HUES6 (cell line): ENCODE measurements around the gene TMEM161A.
"Not testable (repeated sequence)": the region's sequence is repeated elsewhere in the genome, so short reads cannot be mapped to it uniquely, and the experiment has no call there.

Source experiments
- H3K27ac ChIP-seq: 2 replicates; pipeline ENCODE4 v1.7.0; 2013; ENCODE audit warnings: low read depth, mild to moderate bottlenecking, low read length, inconsistent platforms
- H3K27me3 ChIP-seq: 2 replicates; pipeline ENCODE4 v1.6.1; 2013; ENCODE audit warnings: low read length; ENCODE audit not compliant: control insufficient read depth, insufficient read depth
- H3K36me3 ChIP-seq: 2 replicates; pipeline ENCODE4 v1.6.1; 2013; ENCODE audit warnings: low read length; ENCODE audit not compliant: control insufficient read depth, insufficient read depth
- H3K4me1 ChIP-seq: 2 replicates; pipeline ENCODE4 v1.6.1; 2013; ENCODE audit warnings: low read length; ENCODE audit not compliant: control insufficient read depth, insufficient read depth
- H3K4me3 ChIP-seq: 2 replicates; pipeline ENCODE4 v1.5.1; 2013; ENCODE audit warnings: low read depth, low read length
- H3K9ac ChIP-seq: one replicate; pipeline ENCODE4 v1.6.1; 2013; ENCODE audit warnings: mild to moderate bottlenecking, low read length
- H3K9me3 ChIP-seq: 2 replicates; pipeline ENCODE4 v1.6.1; 2013; ENCODE audit warnings: low read depth, low read length; ENCODE audit not compliant: control insufficient read depth, insufficient read depth

Gene TMEM161A

DNA sequence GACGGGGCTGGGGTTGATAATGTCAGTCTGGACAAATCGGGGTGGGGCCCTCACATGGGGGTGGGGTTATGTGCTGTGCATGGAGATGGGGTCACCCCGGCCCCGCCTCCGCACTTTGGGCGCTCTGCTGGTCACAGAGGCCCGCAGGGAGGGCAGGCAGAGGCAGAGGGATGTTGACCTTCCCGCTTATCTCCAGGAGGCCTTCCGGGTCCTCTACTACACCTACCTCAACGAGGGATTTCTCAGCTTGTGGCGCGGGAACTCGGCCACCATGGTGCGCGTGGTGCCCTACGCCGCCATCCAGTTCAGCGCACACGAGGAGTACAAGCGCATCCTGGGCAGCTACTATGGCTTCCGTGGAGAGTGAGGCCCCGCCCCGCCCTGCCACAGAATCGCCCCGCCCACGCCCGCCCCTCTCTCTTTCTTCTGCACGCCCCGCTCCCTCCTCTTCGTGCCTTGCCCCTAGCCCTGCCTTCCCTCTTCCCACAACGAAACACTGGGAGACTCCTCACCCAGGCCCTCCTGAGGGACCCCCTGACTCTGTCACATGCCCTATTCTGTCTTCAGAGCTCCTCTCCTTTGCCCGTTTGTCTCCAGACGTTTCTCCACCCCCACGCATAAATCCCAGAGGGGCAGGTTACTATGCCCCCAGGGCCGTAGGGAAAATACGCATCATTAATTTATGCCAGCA, 32.8 kb downstream of the TMEM161A start:
- Histone ChIP-seq H3K9me3 (no peaks in the 10 kb centered on the region), H3K27me3 (peaks cover under 1% of the 10 kb centered on the region), H3K27ac (peak overlapping the region; percentile 29; the same call in 1 of the 2 replicates), H3K9ac (peak overlapping the region; percentile 71), H3K4me3 (peak overlapping the region; percentile 67), H3K4me1 (peaks cover 25% of the 10 kb centered on the region), H3K36me3 (no peaks in the 10 kb centered on the region)

DNA sequence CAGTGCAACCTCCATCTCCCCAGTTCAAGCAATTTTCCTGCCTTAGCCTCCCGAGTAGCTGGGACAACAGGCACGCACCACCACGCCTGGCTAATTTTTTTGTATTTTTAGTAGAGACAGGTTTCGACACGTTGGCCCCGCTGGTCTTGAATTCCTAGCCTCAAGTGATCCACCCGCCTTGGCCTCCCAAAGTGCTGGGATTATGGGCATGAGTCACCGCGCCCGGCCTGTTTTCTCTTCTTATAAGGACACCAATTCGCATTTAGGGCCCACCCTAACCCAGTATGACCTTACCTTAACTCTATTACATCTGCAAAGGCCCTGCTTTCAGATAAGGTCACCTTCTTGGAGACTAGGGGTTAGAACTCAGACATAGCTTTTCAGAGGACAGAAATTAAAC, 35.1 kb downstream of the TMEM161A start:
- Histone ChIP-seq H3K27ac (no peak overlapping the region), H3K27me3 (no peaks in the 10 kb centered on the region), H3K36me3 (no peaks in the 10 kb centered on the region), H3K4me1 (peaks cover 25% of the 10 kb centered on the region), H3K4me3 (no peak overlapping the region), H3K9ac (no peak overlapping the region), H3K9me3 (no peaks in the 10 kb centered on the region)

DNA sequence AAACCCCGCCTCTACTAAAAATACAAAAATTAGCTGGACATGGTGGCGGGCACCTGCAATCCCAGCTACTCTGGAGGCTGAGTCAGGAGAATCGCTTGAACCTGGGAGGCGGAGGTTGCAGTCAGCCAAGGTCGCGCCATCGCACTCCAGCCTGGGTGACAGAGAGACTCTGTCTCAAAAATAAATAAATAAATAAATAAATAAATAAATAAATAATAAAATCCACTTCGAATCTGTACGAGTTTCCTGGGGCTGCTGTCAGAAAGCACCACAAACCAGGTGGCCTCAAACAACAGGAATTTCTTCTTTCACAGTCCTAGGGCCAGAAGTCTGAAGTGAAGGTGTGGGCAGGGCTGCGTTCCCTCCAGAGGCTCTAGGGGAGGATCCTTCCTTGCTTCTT, 35.7 kb downstream of the TMEM161A start:
- H3K9ac ChIP-seq, H3K4me3 ChIP-seq, H3K27ac ChIP-seq, H3K9me3 ChIP-seq, H3K27me3 ChIP-seq, H3K36me3 ChIP-seq: not testable (repeated sequence)
- H3K4me1 ChIP-seq, result peaks cover 19% of the 10 kb centered on the region

DNA sequence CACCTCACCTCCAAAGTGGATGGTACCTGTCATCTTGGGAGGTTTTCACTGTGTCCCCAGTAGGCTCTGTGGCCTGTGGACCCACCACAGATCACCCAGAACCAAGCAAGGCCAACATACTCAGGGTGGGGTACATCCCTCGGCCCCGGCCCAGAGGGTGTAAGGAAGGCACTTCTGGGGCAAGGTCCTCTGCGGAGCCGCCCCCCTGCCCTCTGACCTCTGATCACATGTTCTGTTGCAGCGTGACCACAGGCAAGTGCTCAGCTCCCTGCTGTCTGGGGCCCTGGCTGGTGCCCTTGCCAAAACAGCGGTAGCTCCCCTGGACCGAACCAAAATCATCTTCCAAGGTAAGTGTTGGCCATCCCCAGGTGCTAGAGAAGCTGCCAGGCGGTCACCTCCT, 36.7 kb downstream of the TMEM161A start:
- Histone ChIP-seq H3K4me1 (peaks cover 16% of the 10 kb centered on the region), H3K9me3 (no peaks in the 10 kb centered on the region), H3K4me3 (no peak overlapping the region), H3K36me3 (no peaks in the 10 kb centered on the region), H3K27me3 (no peaks in the 10 kb centered on the region), H3K9ac (no peak overlapping the region), H3K27ac (no peak overlapping the region)

DNA sequence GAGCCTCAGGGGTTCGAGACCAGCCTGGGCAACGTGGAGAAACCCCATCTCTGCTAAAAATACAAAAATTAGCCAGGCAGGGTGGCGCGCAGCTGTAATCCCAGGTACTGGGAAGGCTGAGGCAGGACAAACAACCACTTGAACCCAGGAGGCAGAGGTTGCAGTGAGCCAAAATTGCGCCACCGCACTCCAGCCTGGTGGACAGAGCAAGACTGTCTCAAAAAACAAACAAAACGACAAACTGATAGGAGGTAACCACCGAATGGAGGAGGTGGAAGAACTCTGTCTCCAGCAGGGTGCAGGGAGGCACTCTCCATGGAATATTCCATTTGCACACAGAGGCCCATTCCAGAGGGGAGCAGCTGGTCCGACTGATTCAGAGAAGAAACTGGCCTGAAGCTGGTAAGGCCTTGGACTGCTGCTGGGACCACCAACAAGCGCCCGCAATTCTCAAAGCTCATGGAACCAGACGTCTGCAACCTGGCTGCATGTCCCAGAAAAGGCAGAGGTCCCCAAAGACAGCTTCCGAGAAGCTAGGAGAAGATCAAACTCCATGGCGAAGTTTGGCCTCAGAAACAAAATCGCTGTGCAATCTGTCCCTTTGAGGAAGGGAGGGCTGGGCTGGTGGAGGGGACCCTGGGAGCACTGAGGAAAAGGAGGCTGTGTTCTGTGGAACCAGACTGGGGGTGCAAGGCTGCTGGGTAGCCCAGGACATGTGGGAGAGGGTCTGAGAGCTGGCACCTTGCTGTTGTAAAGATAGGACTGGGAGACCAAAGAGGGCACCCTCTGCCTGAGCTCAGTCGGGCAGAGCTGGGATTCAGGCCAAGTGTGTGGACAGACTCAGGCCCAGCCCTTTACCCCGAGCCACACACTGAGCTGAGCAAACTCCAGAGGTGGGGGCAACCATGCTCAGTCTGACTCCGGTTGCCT, 39.3 kb downstream of the TMEM161A start:
- Histone ChIP-seq H3K4me1 (no peaks in the 10 kb centered on the region), H3K9me3 (no peaks in the 10 kb centered on the region), H3K36me3 (no peaks in the 10 kb centered on the region), H3K9ac (no peak overlapping the region), H3K27ac (no peak overlapping the region), H3K4me3 (no peak overlapping the region), H3K27me3 (no peaks in the 10 kb centered on the region)

DNA sequence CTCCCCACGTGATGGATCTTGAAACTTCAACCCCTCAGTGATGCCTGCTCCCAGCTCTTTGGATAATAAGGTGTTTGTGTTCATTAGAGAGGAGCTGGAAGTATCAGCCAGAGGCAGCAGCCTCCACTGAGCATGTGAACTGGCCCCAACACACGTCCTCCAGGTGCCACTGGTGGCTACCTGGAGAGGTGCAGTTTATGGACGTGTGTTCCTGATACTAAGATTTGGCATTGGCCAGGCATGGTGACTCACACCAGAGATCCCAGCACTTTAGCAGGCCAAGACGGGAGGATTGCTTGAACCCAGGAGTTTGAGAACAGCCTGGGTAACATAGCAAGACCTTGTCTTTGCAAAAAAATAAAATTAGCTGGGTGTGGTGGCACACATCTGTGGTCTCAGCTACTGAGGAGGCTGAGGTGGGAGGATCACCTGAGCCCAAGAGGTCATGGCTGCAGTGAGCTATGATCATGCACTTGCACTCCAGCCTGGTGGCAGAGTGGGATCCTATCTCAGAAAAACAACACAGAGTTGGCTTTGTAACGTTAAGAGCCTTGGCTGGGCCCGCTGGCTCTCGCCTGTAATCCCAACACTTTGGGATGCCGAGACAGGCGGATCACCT, 40.1 kb downstream of the TMEM161A start:
- Histone ChIP-seq H3K27ac (no peak overlapping the region), H3K4me1 (no peaks in the 10 kb centered on the region), H3K36me3 (no peaks in the 10 kb centered on the region), H3K9me3 (no peaks in the 10 kb centered on the region), H3K4me3 (no peak overlapping the region), H3K9ac (no peak overlapping the region), H3K27me3 (no peaks in the 10 kb centered on the region)

DNA sequence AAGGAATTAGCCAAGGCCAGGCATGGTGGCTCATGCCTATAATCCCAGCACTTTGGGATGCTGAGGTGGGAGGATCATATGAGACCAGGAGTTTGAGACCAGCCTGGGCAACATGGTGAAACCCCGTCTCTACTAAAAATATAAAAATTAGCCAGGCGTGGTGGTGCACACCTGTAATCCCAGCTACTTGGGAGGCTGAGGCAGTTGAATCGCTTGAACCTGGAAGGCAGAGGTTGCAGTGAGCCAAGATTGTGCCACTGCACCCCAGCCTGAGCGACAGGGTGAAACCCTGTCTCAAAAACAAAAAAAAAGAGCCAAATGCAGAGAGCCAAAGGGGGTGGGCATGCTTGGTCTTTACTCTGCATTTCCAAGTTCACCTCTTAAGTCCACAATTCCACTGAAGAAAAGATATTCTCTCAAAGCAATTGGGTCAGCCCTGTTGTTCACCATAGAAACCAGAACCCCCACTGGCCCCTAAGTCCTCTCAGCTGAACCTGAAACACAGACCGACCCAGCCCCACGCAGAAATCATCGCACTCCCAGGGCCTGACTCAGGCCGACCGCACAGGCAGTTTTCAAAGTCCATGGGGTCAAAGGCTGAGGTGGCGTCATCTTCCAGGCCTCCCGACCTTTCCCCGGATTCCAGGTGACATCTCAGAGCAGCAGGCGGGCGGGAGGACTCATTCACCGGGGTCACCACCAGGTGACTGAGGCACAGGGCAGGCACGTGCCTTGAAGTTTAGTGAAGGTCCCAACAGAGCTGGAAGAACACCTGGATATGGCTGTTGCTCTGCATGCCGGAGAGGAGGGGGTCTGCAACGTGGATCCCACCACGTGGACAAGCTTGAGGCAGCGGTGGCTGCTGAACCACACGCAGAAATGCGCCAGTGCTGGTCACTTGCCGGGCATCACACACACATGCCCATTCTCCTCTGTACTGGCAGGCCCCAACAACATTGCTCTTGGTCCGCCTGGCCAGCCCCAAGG, 41.3 kb downstream of the TMEM161A start:
- H3K27ac ChIP-seq, result no peak overlapping the region
- no peak overlapping the region for H3K4me3 ChIP-seq
- H3K4me1 ChIP-seq, result no peaks in the 10 kb centered on the region
- H3K9ac ChIP-seq, result no peak overlapping the region
- no peaks in the 10 kb centered on the region for H3K9me3 ChIP-seq
- H3K36me3 ChIP-seq, result no peaks in the 10 kb centered on the region
- no peaks in the 10 kb centered on the region for H3K27me3 ChIP-seq

DNA sequence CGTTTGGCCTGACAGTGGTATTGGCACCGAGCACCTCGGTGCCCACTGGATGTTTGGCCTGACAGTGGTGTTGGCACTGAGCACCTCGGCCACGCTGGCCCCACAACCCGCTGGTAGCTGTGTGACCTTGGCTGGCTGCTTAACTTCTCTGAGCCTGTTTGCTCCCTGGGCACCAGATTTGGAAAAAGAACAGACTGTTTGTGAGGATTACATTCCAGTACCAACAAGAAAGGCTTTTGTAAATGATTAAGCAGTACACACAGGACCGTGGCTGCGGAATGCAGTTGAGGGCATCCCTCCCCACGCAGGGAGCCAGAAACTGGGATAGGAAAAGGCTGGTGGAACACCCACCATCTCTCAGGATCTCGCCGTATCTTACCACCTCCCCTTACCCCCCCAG, 42.6 kb downstream of the TMEM161A start:
- no peaks in the 10 kb centered on the region for H3K9me3 ChIP-seq
- no peak overlapping the region for H3K9ac ChIP-seq
- H3K36me3 ChIP-seq, result no peaks in the 10 kb centered on the region
- no peak overlapping the region for H3K4me3 ChIP-seq
- H3K27ac ChIP-seq, result no peak overlapping the region
- no peaks in the 10 kb centered on the region for H3K27me3 ChIP-seq
- peaks cover 3% of the 10 kb centered on the region for H3K4me1 ChIP-seq

DNA sequence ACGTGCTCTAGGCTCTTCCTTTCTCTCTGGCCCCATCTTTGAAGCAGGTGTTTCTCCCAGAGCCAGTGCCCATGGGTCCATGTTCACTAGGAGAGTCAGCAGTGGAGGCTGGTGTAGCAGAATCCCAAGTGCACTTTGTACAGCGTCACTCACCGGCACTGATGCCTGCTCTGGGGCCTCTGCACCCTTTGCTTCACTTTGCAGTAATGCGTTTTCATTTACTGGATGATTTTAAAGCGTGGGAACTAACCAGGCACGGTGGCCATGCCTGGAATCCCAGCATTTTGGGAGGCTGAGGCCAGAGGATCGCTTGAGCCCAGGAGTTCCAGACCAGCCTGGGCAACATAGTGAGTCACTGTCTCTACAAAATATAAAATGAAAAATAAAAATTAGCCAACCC, 43.8 kb downstream of the TMEM161A start:
- Histone ChIP-seq H3K4me1 (peaks cover 14% of the 10 kb centered on the region), H3K27me3 (no peaks in the 10 kb centered on the region), H3K9ac (no peak overlapping the region), H3K27ac (no peak overlapping the region), H3K36me3 (no peaks in the 10 kb centered on the region), H3K4me3 (no peak overlapping the region), H3K9me3 (no peaks in the 10 kb centered on the region)

DNA sequence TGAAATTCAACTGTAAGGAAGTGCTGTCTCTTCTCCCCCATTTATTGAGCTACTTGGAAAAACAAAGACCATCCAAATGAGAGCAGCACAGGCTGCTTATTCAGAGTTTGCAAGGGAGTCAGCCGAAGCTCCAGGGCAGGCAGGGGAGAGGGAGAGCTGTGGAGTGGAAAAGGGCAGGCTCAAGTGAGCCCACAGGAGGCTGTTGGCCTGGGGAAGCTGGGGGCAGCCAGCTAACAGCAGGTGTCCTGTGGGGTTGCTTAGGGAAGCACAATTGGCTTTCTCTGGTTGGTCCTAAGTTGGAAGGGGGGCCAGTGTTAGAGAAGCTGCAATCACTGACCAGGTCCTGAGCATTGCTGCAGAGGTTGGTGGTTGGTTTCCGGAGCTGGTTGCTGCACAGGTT, 50.6 kb downstream of the TMEM161A start:
- no peak overlapping the region for H3K27ac ChIP-seq
- H3K4me3 ChIP-seq, result no peak overlapping the region
- no peaks in the 10 kb centered on the region for H3K36me3 ChIP-seq
- no peaks in the 10 kb centered on the region for H3K27me3 ChIP-seq
- H3K9me3 ChIP-seq, result no peaks in the 10 kb centered on the region
- H3K4me1 ChIP-seq, result peaks cover 21% of the 10 kb centered on the region
- no peak overlapping the region for H3K9ac ChIP-seq
